RWPE1 (cell line): Measurements from ENCODE around the gene AP1G2.

Experiments used
- CTCF ChIA-PET: fragments of 350-600 bp; sonication (Branson Sonifier 250); formaldehyde crosslinking; extraction: SDS; loops from one replicate; lab custom pipeline; 2021; lab: Yijun Ruan, JAX
- POLR2A ChIA-PET: fragments of 400-600 bp; formaldehyde crosslinking; extraction: SDS; loops from one replicate; lab custom pipeline; 2020; ENCODE audit warnings: antibody characterized with exemption; ENCODE audit not compliant: low non-redundant PET; lab: Yijun Ruan, JAX
- DNase-seq: peaks from one replicate; pipeline ENCODE4 v3.0.0; 2012; ENCODE audit warnings: low spot score
- H3K27ac ChIP-seq: fragments of 450-650 bp; 2 replicates; pipeline ENCODE4 v1.5.1; 2017
- CTCF ChIP-seq: fragments of 450-650 bp; conservative IDR thresholded peaks from 2 replicates; pipeline ENCODE4 v1.5.1; 2017; ENCODE audit warnings: low read depth, mild to moderate bottlenecking

Gene AP1G2

DNA sequence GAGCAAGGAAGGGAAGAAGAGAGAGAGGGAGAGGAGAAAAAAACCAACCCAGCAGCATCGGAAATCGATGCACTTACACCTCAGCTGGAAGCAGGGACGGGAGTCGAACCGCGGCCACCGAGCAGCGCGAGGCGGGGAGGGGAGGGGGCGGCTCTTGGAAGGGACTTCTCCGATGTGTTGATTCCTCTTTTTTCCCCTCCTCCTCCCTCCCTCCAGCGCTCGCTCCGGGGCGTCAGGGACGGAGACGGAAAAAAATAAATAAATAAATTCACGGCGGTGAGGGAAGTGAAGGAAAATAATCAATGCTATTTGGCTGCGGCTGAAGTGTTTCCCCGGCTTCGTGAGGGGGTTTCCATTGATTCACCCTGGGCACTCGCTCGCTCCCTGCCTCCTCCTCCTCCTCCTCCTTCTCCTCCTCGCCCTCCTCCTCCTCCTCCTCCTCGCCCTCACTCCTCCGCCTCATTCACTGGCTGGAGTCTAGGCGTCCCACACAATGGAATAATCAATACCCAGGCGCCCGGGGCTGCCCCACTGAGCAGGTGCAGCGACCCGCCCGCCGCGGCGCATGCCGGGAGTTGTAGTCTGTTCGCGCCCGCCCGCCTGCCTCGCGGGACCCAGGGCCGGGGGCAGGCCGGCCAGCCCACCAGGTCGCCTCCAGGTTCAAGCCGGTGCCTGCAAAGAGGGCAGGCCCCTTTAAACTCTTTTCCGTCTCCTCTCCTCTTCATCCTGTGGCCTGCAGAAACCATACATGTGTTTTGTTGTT lies 16.1 kb downstream of the AP1G2 start, which contains the start of gene ZFHX2:
ZFHX2 (minus strand) TSS at position 500 of the 763 bp plus-strand sequence. CDS start 16,440 bp downstream, outside the sequence.
- ChIA-PET POLR2A (interaction anchor here (0.6 kb wide), 1 partner anchor 590 kb away, joined by 7 read pairs; the partner anchor contains the start of gene EMC9), CTCF (no interaction called here)
- TF ChIP-seq CTCF, result no peak
- H3K27ac ChIP-seq, result peak within 1 kb of the TSS; percentile 45
- DNase-seq, result peak; percentile 59

DNA sequence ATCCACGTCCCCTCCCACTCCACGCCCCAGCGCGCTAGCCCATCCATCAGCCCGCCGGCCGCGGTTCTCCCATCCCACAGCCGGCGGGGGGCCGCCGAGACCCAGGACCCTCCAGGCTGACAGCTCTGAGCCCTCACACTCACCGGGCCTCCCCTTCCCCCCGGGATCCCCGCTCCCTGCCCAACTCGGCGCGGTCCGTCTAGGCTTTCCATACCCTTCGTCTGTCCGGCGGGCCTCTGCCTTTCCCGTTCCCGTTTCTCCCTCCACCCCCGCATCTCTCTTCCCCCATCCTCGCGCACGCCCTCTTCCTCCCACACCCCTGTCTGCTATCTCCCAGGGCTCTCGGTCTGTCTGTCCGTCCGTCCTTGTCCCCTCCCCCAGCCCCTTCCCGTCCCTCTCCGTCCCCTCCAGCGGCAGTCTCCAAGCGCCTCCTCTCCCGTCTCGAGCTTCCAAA lies 16.8 kb downstream of the AP1G2 start:
- ChIA-PET CTCF (interaction anchor here (2.0 kb wide), 1 partner anchor 9 kb away, joined by 7 read pairs; no protein-coding TSS in a partner anchor), POLR2A (no interaction called here)
- TF ChIP-seq CTCF, result no peak
- peak overlapping the region; percentile 45; the same call in 1 of the 2 replicates for H3K27ac ChIP-seq
- peak; percentile 6 for DNase-seq

GRCh38 chr14:23550131-23550811 lies 17.3 kb downstream of the AP1G2 start:
- DNase-seq, result no peak
- ChIA-PET CTCF (interaction anchor here (2.0 kb wide), 1 partner anchor 9 kb away, joined by 7 read pairs; no protein-coding TSS in a partner anchor), POLR2A (no interaction called here)
- TF ChIP-seq CTCF, result no peak
- H3K27ac ChIP-seq, result no peak overlapping the region

DNA sequence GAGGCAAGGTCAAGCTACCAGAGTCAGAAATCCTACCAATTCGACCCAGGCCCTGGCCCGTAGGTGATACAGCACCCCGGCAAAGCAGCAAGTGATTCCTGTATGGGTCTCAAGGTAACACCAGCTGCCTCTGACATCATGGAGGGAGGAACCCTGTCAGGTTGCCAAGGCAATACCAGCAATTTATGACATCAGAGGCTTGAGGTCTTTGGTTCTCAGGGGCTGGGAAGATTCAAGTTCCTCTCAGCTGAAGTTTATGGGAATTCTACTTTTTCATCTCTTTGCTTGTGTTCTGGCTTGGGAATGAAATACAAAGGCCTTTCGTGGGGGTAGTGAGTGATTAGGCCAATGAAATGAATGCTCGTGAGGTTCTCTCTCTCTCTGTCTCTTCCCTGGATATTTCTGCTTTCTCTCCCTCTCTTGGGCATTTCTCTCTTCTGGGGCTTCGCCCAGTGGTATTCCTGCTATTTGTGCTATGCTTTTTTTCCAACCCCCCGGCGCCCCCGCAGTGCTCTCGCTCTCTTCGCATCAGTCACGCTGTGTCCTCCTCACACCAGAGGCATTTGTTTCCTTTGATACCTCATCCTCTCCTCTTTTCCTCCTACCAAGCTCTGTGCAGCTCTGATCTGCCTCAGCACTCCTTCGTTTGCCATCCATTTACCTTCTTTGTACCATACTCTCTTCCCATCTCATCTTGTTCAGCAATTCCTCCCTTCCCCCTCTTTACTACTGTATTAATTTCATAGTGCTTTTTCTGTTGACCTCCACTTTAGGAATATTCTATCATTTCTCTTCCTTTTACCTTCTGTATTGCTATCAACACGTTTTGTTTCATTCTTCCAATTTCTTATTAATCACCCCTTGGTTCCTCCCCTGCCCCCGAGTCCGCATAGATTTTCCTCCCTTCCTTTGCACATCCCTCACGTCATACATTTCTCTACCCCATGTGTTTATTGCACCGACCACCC lies 19.0 kb downstream of the AP1G2 start:
- no peak for TF ChIP-seq CTCF
- H3K27ac ChIP-seq, result no peak overlapping the region
- ChIA-PET POLR2A (no interaction called here), CTCF (interaction anchor here (1.2 to 2.0 kb wide), 2 partner anchors 10 to 11 kb away, joined by 4 to 7 read pairs (median 5); no protein-coding TSS in a partner anchor)
- no peak for DNase-seq

DNA sequence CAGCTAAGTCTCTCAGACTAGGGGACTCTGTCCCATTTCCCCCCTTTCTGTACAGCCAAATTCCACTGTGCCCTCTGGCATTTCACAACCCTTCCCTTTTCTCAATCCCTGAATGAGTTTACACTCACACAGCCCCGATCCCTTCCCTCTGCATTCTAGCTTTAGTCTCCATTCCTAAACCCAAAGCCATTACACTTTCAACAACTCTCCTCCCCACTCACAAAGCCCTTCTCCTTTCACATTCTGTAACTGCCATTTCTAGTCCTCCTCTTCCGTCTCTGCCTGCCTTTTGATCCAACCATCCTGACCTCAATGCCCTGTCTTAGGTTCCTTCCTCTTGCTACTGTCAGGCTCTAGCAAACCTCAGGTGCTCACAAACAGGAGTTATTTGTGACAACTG lies 19.7 kb downstream of the AP1G2 start:
- CTCF ChIA-PET, result interaction anchor here (1.2 kb wide), 1 partner anchor 12 kb away, joined by 4 read pairs; no protein-coding TSS in a partner anchor
- DNase-seq, result no peak
- no peak overlapping the region for H3K27ac ChIP-seq
- TF ChIP-seq CTCF, result no peak
- POLR2A ChIA-PET, result no interaction called here
